Psoas muscle (tissue), 8 donors: ENCODE measurements around the gene EEFSEC. TPM values are rescaled to one million over a fixed set of nuclear protein-coding genes. Genes with fewer than 3 reads are reported as not detected.

ENCODE experiments used
- ATAC-seq, 4 donors: fragments of 200-7000 bp; cut with Tn5 transposase; one replicate each; pipeline ENCODE4 v1.9.1; 2020; ENCODE audit warnings: moderate library complexity in 3 of 4, mild to moderate bottlenecking in 2 of 4
- DNase-seq, 2 donors: peaks; one replicate each; pipeline ENCODE4 v3.0.0-alpha.2; 2020
- H3K27ac ChIP-seq: fragments of 200-600 bp; one replicate; pipeline ENCODE4 v1.8.0; 2022
- H3K27me3 ChIP-seq, 3 donors: fragments of 200-600 bp in 1 of 3; one replicate each; pipeline versions ENCODE4 v1.6.1 to v1.8.0; 2013 to 2022; ENCODE audit warnings: low read length in 2 of 3, mild to moderate bottlenecking in 2 of 3, moderate library complexity in 1 of 3; ENCODE audit not compliant: insufficient read depth in 3 of 3
- H3K36me3 ChIP-seq, 2 donors: fragments of 200-600 bp in 1 of 2; one replicate each; pipeline versions ENCODE4 v1.6.1 to v1.8.0; 2013 to 2022; ENCODE audit warnings: low read depth in 1 of 2, mild to moderate bottlenecking in 1 of 2, moderate library complexity in 1 of 2; ENCODE audit not compliant: insufficient read depth in 1 of 2
- H3K4me1 ChIP-seq: fragments of 200-600 bp; one replicate; pipeline ENCODE4 v1.8.0; 2022
- H3K4me3 ChIP-seq: fragments of 200-600 bp; one replicate; pipeline ENCODE4 v1.8.0; 2022; ENCODE audit warnings: mild to moderate bottlenecking
- H3K9me3 ChIP-seq: fragments of 200-600 bp; one replicate; pipeline ENCODE4 v1.8.0; 2022
- WGBS, 3 donors: extraction: QIAGEN DNeasy Blood & Tissue Kit; methylation state at CpG; one replicate each; pipeline versions ENCODE4 v1.1.6 to v1.1.7; 2013; 5-methylcytosine and 5-hydroxymethylcytosine counted together
- intact Hi-C, 2 donors: fragments of 100-400 bp; cut with DNase I; formaldehyde crosslinking; loops; one replicate each; pipeline versions ENCODE4 v1.11.0 to v1.14.2; 2022
- polyA plus RNA-seq, 3 donors: library from polyadenylated mRNA; stranded (reverse); fragments of 200-250 nt; gene quantifications; one replicate each; pipeline ENCODE4 v1.2.3, GENCODE V29; 2013
- total RNA-seq, 4 donors: library from RNA; stranded (reverse); fragmentation: NEBNext Ultra II Directional in 2 of 4; extraction: Animal tissue kit (Norgen Biotek cat#: 25700) in 2 of 4; gene quantifications; one replicate each; pipeline versions ENCODE4 v1.2.1 to v1.2.4, GENCODE V29; 2021 to 2023
- TF ChIP-seq, protein P1 (sequence below): fragments of 200-600 bp; IDR thresholded peaks from one replicate; pipeline ENCODE4 v1.8.0; 2022; ENCODE audit warnings: antibody characterized with exemption
- donor health status: healthy with polysubstance abuse.
- donor health status: DM: no; HTN: no; CAD: no; lungs with moderate emphysema.
- donor health status: Bipolar disorder and iron deficiency.
- donor health status: healthy.
- donor health status: DM: yes; HTN: yes; CAD: no.
- donor health status: DM: no; HTN: no; CAD: no.
- donor health status: DM: no; HTN: no; CAD: no.
- donor health status: DM: yes; HTN: yes; CAD: no.

Gene EEFSEC
- total and polyA plus RNA-seq, 7 donors, result 10.7 to 18.9 (median 14.0) TPM

DNA sequence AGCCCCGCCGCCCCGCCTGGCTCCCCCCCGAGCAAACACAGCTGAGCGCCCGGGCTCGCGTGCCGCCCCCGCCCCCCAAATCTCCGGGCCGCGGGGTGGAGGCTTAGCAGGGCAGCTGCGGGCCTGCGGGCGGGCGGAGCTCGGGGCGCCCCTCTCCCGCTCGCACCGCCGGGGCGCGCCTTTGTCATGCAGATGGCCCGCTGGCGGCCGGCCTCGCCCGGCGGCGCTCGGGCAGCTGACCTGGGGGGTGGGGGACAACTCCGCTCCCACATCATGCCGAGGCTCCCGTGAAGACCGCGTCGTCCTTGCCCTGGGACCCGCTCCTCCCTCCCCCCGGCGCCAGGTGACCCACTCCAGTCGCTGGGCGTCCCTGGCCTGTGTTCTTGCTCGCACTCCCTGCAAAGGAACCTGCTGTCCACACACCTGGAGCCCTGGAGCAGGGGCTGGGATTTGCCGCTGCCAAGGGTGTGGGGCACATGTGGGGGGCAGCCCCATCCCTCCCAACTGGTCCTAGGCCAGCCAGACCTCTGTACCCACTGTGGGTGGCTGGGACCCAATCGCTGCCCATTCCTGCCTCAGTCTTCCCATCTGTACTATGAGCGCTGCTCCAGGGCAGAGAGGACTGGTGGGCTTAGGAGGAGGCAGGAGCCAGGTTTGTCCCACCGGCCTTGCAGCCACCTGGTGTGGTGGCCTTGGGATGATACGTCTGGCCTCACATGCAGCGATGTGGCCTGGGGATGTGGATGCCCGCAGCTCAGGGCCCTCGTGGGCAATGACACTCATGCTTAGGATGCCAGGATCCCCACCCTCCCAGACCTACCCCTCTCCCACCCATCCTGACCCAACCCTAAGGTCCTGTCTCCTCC, 279.9 kb downstream of the EEFSEC start:
- no peak for ATAC-seq
- intact Hi-C loops, result no loop called here
- H3K4me3 ChIP-seq, result peak overlapping the region; percentile 56

DNA sequence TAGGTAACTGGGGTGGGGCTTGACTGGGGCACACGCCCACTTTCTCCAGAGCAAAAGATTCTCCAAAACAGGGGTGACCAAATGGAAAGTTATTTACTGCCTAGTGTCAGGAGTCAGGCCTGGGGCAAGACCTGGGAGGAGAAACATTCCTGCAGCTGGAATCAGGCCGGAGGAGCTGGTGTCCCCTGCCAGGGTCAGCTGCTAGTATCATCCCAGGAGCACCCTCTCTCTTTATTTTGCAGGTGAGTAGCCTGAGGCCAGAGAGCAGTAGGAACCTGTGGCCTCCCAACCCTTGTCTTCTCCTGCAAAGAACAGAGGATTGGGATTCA, 280.5 kb downstream of the EEFSEC start:
- H3K4me3 ChIP-seq, result no peak overlapping the region
- 56 to 65% (median 57%) methylated on average over 2 of the region's 2 CpGs for WGBS, 3 donors
- H3K27ac ChIP-seq, result no peak overlapping the region
- no peaks in the 10 kb centered on the region for H3K36me3 ChIP-seq
- TF ChIP-seq, protein P1, sequence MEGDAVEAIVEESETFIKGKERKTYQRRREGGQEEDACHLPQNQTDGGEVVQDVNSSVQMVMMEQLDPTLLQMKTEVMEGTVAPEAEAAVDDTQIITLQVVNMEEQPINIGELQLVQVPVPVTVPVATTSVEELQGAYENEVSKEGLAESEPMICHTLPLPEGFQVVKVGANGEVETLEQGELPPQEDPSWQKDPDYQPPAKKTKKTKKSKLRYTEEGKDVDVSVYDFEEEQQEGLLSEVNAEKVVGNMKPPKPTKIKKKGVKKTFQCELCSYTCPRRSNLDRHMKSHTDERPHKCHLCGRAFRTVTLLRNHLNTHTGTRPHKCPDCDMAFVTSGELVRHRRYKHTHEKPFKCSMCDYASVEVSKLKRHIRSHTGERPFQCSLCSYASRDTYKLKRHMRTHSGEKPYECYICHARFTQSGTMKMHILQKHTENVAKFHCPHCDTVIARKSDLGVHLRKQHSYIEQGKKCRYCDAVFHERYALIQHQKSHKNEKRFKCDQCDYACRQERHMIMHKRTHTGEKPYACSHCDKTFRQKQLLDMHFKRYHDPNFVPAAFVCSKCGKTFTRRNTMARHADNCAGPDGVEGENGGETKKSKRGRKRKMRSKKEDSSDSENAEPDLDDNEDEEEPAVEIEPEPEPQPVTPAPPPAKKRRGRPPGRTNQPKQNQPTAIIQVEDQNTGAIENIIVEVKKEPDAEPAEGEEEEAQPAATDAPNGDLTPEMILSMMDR, result no peak
- H3K4me1 ChIP-seq, result peaks cover 6% of the 10 kb centered on the region
- intact Hi-C loops, result no loop called here
- no peak for ATAC-seq
- DNase-seq, result no peak
- no peaks in the 10 kb centered on the region for H3K9me3 ChIP-seq
- H3K27me3 ChIP-seq, result peaks cover 0 to 29% (median 15%) of the 10 kb centered on the region in 3 donors

More for the DNA sequence above, 279.9 kb downstream of the EEFSEC start:
- H3K27me3 ChIP-seq, result peaks cover 0 to 29% (median 15%) of the 10 kb centered on the region in 3 donors
- TF ChIP-seq, protein P1, result no peak
- H3K27ac ChIP-seq, result no peak overlapping the region
- H3K4me1 ChIP-seq, result peaks cover 6% of the 10 kb centered on the region
- no peaks in the 10 kb centered on the region for H3K36me3 ChIP-seq
- peak in 1 of 2 donors; percentile 47 for DNase-seq
- no peaks in the 10 kb centered on the region for H3K9me3 ChIP-seq
- 14 to 26% (median 22%) methylated on average over 25 to 51 of the region's 53 CpGs for WGBS, 3 donors

DNA sequence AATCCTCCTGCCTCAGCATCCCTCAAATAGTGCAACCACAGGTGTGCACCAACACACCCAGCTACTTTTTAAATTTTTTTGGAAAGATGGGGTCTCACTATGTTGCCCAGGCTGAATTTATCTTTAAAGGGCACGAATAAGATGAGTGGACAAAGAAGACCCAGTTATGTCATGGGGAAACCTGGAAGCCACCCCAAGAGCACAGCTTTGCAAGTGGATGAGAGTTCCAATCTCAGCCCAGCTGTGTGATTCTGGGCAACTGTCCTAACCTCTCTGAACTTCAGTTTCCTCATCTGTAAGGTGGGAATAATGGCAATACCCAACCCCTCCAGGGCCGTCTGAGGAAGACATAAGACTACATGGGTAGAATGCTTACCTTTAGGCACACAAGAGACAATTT, 281.2 kb downstream of the EEFSEC start:
- Histone ChIP-seq H3K27me3 (peaks cover 0 to 33% (median 15%) of the 10 kb centered on the region in 3 donors), H3K4me1 (peaks cover 6% of the 10 kb centered on the region), H3K9me3 (no peaks in the 10 kb centered on the region), H3K27ac (no peak overlapping the region), H3K36me3 (no peaks in the 10 kb centered on the region), H3K4me3 (no peak overlapping the region)
- intact Hi-C loops, result no loop called here
- TF ChIP-seq, protein P1, result no peak
- DNase-seq (no peak), ATAC-seq (no peak)
- 89 to 100% (median 96%) methylated on average over 2 of the region's 2 CpGs for WGBS, 3 donors

DNA sequence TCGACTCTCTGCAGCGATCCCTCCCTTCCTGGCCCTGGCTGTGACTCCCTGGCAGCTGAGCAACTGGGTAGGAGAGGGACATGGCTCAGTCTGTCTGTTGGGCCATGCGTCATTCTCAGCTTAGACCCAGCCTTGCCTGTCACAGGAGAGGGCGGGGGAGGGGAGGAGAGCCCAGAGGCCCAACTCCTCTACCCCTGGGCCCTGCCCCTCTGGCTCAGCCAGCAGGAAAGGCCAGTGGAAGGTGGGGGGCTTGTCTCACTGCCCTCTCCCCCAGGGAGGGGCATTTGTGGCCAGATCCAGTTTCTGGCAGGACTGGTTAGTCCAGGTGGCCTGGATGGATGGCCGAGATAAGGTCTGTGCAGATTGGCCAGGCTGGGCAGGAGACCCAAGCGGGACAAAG, 281.8 kb downstream of the EEFSEC start:
- Histone ChIP-seq H3K4me3 (no peak overlapping the region), H3K9me3 (no peaks in the 10 kb centered on the region), H3K27ac (no peak overlapping the region), H3K27me3 (peaks cover 0 to 33% (median 15%) of the 10 kb centered on the region in 3 donors), H3K4me1 (peaks cover 6% of the 10 kb centered on the region), H3K36me3 (no peaks in the 10 kb centered on the region)
- DNase-seq (peak in 1 of 2 donors; percentile 42), ATAC-seq (no peak)
- intact Hi-C loops, result no loop called here
- 85 to 87% (median 86%) methylated on average over 6 of the region's 6 CpGs for WGBS, 3 donors
- TF ChIP-seq, protein P1, result no peak
